Kidney epithelial cell (primary cell): ENCODE data around the gene ROR2. TPM values are rescaled to one million over a fixed set of nuclear protein-coding genes. Genes with fewer than 3 reads are reported as not detected.

Experiments
- DNase-seq: peaks from one replicate; pipeline ENCODE4 v3.0.0-alpha.2; 2010; ENCODE audit warnings: low read depth
- H3K27me3 ChIP-seq: 2 replicates; pipeline ENCODE4 v1.6.0; 2011; ENCODE audit warnings: low read length; ENCODE audit not compliant: control insufficient read depth, insufficient read depth
- H3K36me3 ChIP-seq: 2 replicates; pipeline ENCODE4 v1.5.1; 2011; ENCODE audit warnings: low read length; ENCODE audit not compliant: control insufficient read depth, insufficient read depth
- H3K4me3 ChIP-seq: 2 replicates; pipeline ENCODE4 v1.5.1; 2011; ENCODE audit warnings: low read depth, mild to moderate bottlenecking, control low read depth, low read length
- CTCF ChIP-seq: IDR thresholded peaks from 2 replicates; pipeline ENCODE4 v1.5.1; 2011; ENCODE audit warnings: mild to moderate bottlenecking, moderate library complexity, low read length, control low read depth, inconsistent platforms; ENCODE audit not compliant: insufficient read depth, poor library complexity, severe bottlenecking
- total RNA-seq: library from RNA; depleted of rRNA; stranded (reverse); fragments of >200 nt; gene quantifications from 2 replicates; pipeline ENCODE4 v1.2.3, GENCODE V29; 2015

ROR2 gene
- total RNA-seq, 1 donor from 2014 or later = 1.2 TPM

GRCh38 chr9:91655215-91655614 is 294.8 kb downstream of the ROR2 start:
- no peak for DNase-seq
- no peaks in the 10 kb centered on the region for H3K36me3 ChIP-seq
- no peaks in the 10 kb centered on the region for H3K27me3 ChIP-seq
- no peak for TF ChIP-seq CTCF
- H3K4me3 ChIP-seq = no peak overlapping the region

GRCh38 chr9:91654527-91654926 is 295.5 kb downstream of the ROR2 start:
- Histone ChIP-seq H3K27me3 (no peaks in the 10 kb centered on the region), H3K36me3 (no peaks in the 10 kb centered on the region), H3K4me3 (no peak overlapping the region)
- DNase-seq = no peak
- TF ChIP-seq CTCF = no peak

- no peak overlapping the region for H3K4me3 ChIP-seq
- no peak for DNase-seq
- no peaks in the 10 kb centered on the region for H3K27me3 ChIP-seq
- H3K36me3 ChIP-seq = no peaks in the 10 kb centered on the region
- TF ChIP-seq CTCF = no peak
Measured at GRCh38 chr9:91647371-91647770, 302.7 kb downstream of the ROR2 start.

GRCh38 chr9:91646702-91647101 is 303.3 kb downstream of the ROR2 start:
- Histone ChIP-seq H3K4me3 (no peak overlapping the region), H3K27me3 (no peaks in the 10 kb centered on the region), H3K36me3 (no peaks in the 10 kb centered on the region)
- no peak for DNase-seq
- TF ChIP-seq CTCF = no peak

- H3K27me3 ChIP-seq = no peaks in the 10 kb centered on the region
- no peak for TF ChIP-seq CTCF
Measured at GRCh38 chr9:91644433-91644832, 305.6 kb downstream of the ROR2 start.

GRCh38 chr9:91643481-91644077 is 306.4 kb downstream of the ROR2 start:
- H3K36me3 ChIP-seq = no peaks in the 10 kb centered on the region
- TF ChIP-seq CTCF = no peak
- no peaks in the 10 kb centered on the region for H3K27me3 ChIP-seq
- DNase-seq = no peak
- H3K4me3 ChIP-seq = no peak overlapping the region

More at GRCh38 chr9:91644433-91644832, 305.6 kb downstream of the ROR2 start:
- no peaks in the 10 kb centered on the region for H3K36me3 ChIP-seq
- no peak for DNase-seq
- H3K4me3 ChIP-seq = no peak overlapping the region
